Activated CD4-positive, alpha-beta T cell treated with anti-CD3 and anti-CD28 coated beads, Interleukin-2, amount 10 ng/mL, durations not matched to agents 7 days and 5 days (primary cell): ENCODE measurements around the gene WDR37. TPM values are rescaled to one million over a fixed set of nuclear protein-coding genes. Genes with fewer than 3 reads are reported as not detected.
"Not testable (repeated sequence)": the region's sequence is repeated elsewhere in the genome, so short reads cannot be mapped to it uniquely, and the experiment has no call there.

Source experiments
- CTCF ChIA-PET: fragments of 350-600 bp; sonication (Branson Sonifier 250); formaldehyde crosslinking; loops from one replicate; lab custom pipeline; 2021; ENCODE audit warnings: antibody characterized with exemption; lab: Charles Lee
- POLR2A ChIA-PET: fragments of 350-600 bp; sonication (Branson Sonifier 250); formaldehyde crosslinking; loops from one replicate; lab custom pipeline; 2021; ENCODE audit warnings: antibody characterized with exemption; lab: Charles Lee
- DNase-seq: peaks from one replicate; pipeline ENCODE4 v3.0.0-alpha.2; 2020
- H3K27ac Mint-ChIP-seq: one replicate; pipeline ENCODE4 v1.8.0; 2021; ENCODE audit warnings: mild to moderate bottlenecking, moderate library complexity, mixed read lengths
- H3K27me3 Mint-ChIP-seq: one replicate; pipeline ENCODE4 v1.8.0; 2021; ENCODE audit warnings: mixed read lengths
- H3K36me3 Mint-ChIP-seq: one replicate; pipeline ENCODE4 v1.8.0; 2021; ENCODE audit warnings: low read depth, mixed read lengths
- H3K4me1 Mint-ChIP-seq: one replicate; pipeline ENCODE4 v1.8.0; 2021; ENCODE audit warnings: mixed read lengths
- H3K4me3 Mint-ChIP-seq: one replicate; pipeline ENCODE4 v1.8.0; 2021; ENCODE audit warnings: mild to moderate bottlenecking, moderate library complexity, mixed read lengths
- H3K9me3 Mint-ChIP-seq: one replicate; pipeline ENCODE4 v1.8.0; 2021; ENCODE audit warnings: mixed read lengths
- total RNA-seq, 2 experiments: library from RNA; stranded (reverse); gene quantifications; one replicate each; pipeline ENCODE4 v1.2.3, GENCODE V29; 2021

Gene WDR37
- total RNA-seq: 10 to 100 TPM; 31.9 to 35.0 TPM

GRCh38 chr10:1056326-1057105 is at the start of gene WDR37:
WDR37 (plus strand) TSS chr10:1056385; CDS start chr10:1072156, 15,771 bp downstream.
- ChIA-PET POLR2A (no interaction called here), CTCF (interaction anchor here (1.2 to 1.4 kb wide), 2 partner anchors 53 to 125 kb away, joined by 3 read pairs; partner anchors contain the start of gene LARP4B)
- no peaks in the 10 kb centered on the region for H3K27me3 Mint-ChIP-seq
- H3K4me1 Mint-ChIP-seq: peaks cover 80% of the 10 kb centered on the region
- peak; percentile 86 for DNase-seq
- H3K4me3 Mint-ChIP-seq: peak within 1 kb of the TSS; percentile 99
- peaks cover 62% of the 10 kb centered on the region for H3K36me3 Mint-ChIP-seq
- peak within 1 kb of the TSS; percentile 96 for H3K27ac Mint-ChIP-seq
- H3K9me3 Mint-ChIP-seq: no peaks in the 10 kb centered on the region

GRCh38 chr10:1006573-1006972 is 49.6 kb upstream of the WDR37 start:
- H3K4me1 Mint-ChIP-seq: no peaks in the 10 kb centered on the region
- H3K27ac Mint-ChIP-seq: no peak overlapping the region
- no peak for DNase-seq
- CTCF ChIA-PET: interaction anchor here (1.3 kb wide), 1 partner anchor 14 kb away, joined by 5 read pairs; no protein-coding TSS in a partner anchor
- no peak overlapping the region for H3K4me3 Mint-ChIP-seq
- H3K9me3 Mint-ChIP-seq: peaks cover 5% of the 10 kb centered on the region
- H3K36me3 Mint-ChIP-seq: peaks cover 66% of the 10 kb centered on the region
- H3K27me3 Mint-ChIP-seq: no peaks in the 10 kb centered on the region
- POLR2A ChIA-PET: no interaction called here

GRCh38 chr10:1007583-1007982 is 48.6 kb upstream of the WDR37 start:
- no peak overlapping the region for H3K27ac Mint-ChIP-seq
- no peak overlapping the region for H3K4me3 Mint-ChIP-seq
- CTCF ChIA-PET: interaction anchor here (1.3 kb wide), 1 partner anchor 13 kb away, joined by 5 read pairs; no protein-coding TSS in a partner anchor
- peaks cover under 1% of the 10 kb centered on the region for H3K9me3 Mint-ChIP-seq
- DNase-seq: no peak
- H3K36me3 Mint-ChIP-seq: peaks cover 66% of the 10 kb centered on the region
- no peaks in the 10 kb centered on the region for H3K4me1 Mint-ChIP-seq
- POLR2A ChIA-PET: no interaction called here
- H3K27me3 Mint-ChIP-seq: no peaks in the 10 kb centered on the region

- Mint-ChIP-seq H3K27ac (no peak overlapping the region), H3K4me3 (no peak overlapping the region), H3K9me3 (no peaks in the 10 kb centered on the region), H3K36me3 (peaks cover 62% of the 10 kb centered on the region), H3K27me3 (no peaks in the 10 kb centered on the region), H3K4me1 (no peaks in the 10 kb centered on the region)
- no peak for DNase-seq
- POLR2A ChIA-PET: no interaction called here
- CTCF ChIA-PET: no interaction called here
Measured at GRCh38 chr10:1009071-1009494, 47.1 kb upstream of the WDR37 start.

GRCh38 chr10:1009947-1010346 is 46.2 kb upstream of the WDR37 start:
- CTCF ChIA-PET: interaction anchor here (0.8 kb wide), 1 partner anchor 17 kb away, joined by 4 read pairs; no protein-coding TSS in a partner anchor
- DNase-seq, H3K9me3 Mint-ChIP-seq, H3K4me1 Mint-ChIP-seq, POLR2A ChIA-PET, H3K4me3 Mint-ChIP-seq, H3K27ac Mint-ChIP-seq, H3K27me3 Mint-ChIP-seq: not testable (repeated sequence)
- peaks cover 67% of the 10 kb centered on the region for H3K36me3 Mint-ChIP-seq

- ChIA-PET POLR2A (no interaction called here), CTCF (no interaction called here)
- H3K27me3 Mint-ChIP-seq: no peaks in the 10 kb centered on the region
- peaks cover 64% of the 10 kb centered on the region for H3K36me3 Mint-ChIP-seq
- H3K9me3 Mint-ChIP-seq: no peaks in the 10 kb centered on the region
- no peak for DNase-seq
- H3K4me1 Mint-ChIP-seq: no peaks in the 10 kb centered on the region
- H3K4me3 Mint-ChIP-seq: no peak overlapping the region
- H3K27ac Mint-ChIP-seq: no peak overlapping the region
Measured at GRCh38 chr10:1010703-1011102, 45.5 kb upstream of the WDR37 start.

GRCh38 chr10:1011696-1012095 is 44.5 kb upstream of the WDR37 start:
- Mint-ChIP-seq H3K27me3 (no peaks in the 10 kb centered on the region), H3K4me3 (no peak overlapping the region), H3K4me1 (no peaks in the 10 kb centered on the region), H3K9me3 (no peaks in the 10 kb centered on the region), H3K27ac (no peak overlapping the region), H3K36me3 (peaks cover 64% of the 10 kb centered on the region)
- DNase-seq: no peak
- CTCF ChIA-PET: no interaction called here
- POLR2A ChIA-PET: no interaction called here

- H3K4me3 Mint-ChIP-seq: no peak overlapping the region
- ChIA-PET POLR2A (no interaction called here), CTCF (no interaction called here)
- peaks cover 67% of the 10 kb centered on the region for H3K36me3 Mint-ChIP-seq
- no peaks in the 10 kb centered on the region for H3K9me3 Mint-ChIP-seq
- no peaks in the 10 kb centered on the region for H3K4me1 Mint-ChIP-seq
- H3K27ac Mint-ChIP-seq: no peak overlapping the region
- H3K27me3 Mint-ChIP-seq: no peaks in the 10 kb centered on the region
- no peak for DNase-seq
Measured at GRCh38 chr10:1015688-1016087, 40.5 kb upstream of the WDR37 start.

- no peaks in the 10 kb centered on the region for H3K9me3 Mint-ChIP-seq
- no peak overlapping the region for H3K4me3 Mint-ChIP-seq
- POLR2A ChIA-PET: no interaction called here
- no peaks in the 10 kb centered on the region for H3K27me3 Mint-ChIP-seq
- H3K27ac Mint-ChIP-seq: no peak overlapping the region
- peaks cover 37% of the 10 kb centered on the region for H3K36me3 Mint-ChIP-seq
- no peak for DNase-seq
- no peaks in the 10 kb centered on the region for H3K4me1 Mint-ChIP-seq
- CTCF ChIA-PET: interaction anchor here (1.1 to 1.6 kb wide), 2 partner anchors 11 to 12 kb away, joined by 4 to 5 read pairs; no protein-coding TSS in a partner anchor
Measured at GRCh38 chr10:1019362-1019761, 36.8 kb upstream of the WDR37 start.

GRCh38 chr10:1020460-1020859 is 35.7 kb upstream of the WDR37 start:
- CTCF ChIA-PET: interaction anchor here (1.1 to 1.6 kb wide), 2 partner anchors 10 to 13 kb away, joined by 4 to 5 read pairs; no protein-coding TSS in a partner anchor
- no peaks in the 10 kb centered on the region for H3K9me3 Mint-ChIP-seq
- no peak for DNase-seq
- POLR2A ChIA-PET: no interaction called here
- H3K4me1 Mint-ChIP-seq: no peaks in the 10 kb centered on the region
- H3K27ac Mint-ChIP-seq: no peak overlapping the region
- H3K36me3 Mint-ChIP-seq: peaks cover 32% of the 10 kb centered on the region
- H3K4me3 Mint-ChIP-seq: no peak overlapping the region
- no peaks in the 10 kb centered on the region for H3K27me3 Mint-ChIP-seq

GRCh38 chr10:1020958-1021357 is 35.2 kb upstream of the WDR37 start:
- CTCF ChIA-PET: interaction anchor here (1.6 kb wide), 1 partner anchor 14 kb away, joined by 5 read pairs; no protein-coding TSS in a partner anchor

GRCh38 chr10:1022413-1022812 is 33.8 kb upstream of the WDR37 start:
- Mint-ChIP-seq H3K27me3 (no peaks in the 10 kb centered on the region), H3K4me1 (no peaks in the 10 kb centered on the region), H3K9me3 (no peaks in the 10 kb centered on the region), H3K36me3 (peaks cover 16% of the 10 kb centered on the region), H3K27ac (no peak overlapping the region), H3K4me3 (no peak overlapping the region)
- ChIA-PET CTCF (no interaction called here), POLR2A (no interaction called here)
- DNase-seq: no peak

More at GRCh38 chr10:1020958-1021357, 35.2 kb upstream of the WDR37 start:
- no peak for DNase-seq
- POLR2A ChIA-PET: no interaction called here
- no peaks in the 10 kb centered on the region for H3K9me3 Mint-ChIP-seq
- no peak overlapping the region for H3K27ac Mint-ChIP-seq
- H3K27me3 Mint-ChIP-seq: no peaks in the 10 kb centered on the region
- no peaks in the 10 kb centered on the region for H3K4me1 Mint-ChIP-seq
- H3K36me3 Mint-ChIP-seq: peaks cover 28% of the 10 kb centered on the region
- H3K4me3 Mint-ChIP-seq: no peak overlapping the region

- no peak overlapping the region for H3K27ac Mint-ChIP-seq
- CTCF ChIA-PET: no interaction called here
- DNase-seq: no peak
- H3K36me3 Mint-ChIP-seq: peaks cover 5% of the 10 kb centered on the region
- no peak overlapping the region for H3K4me3 Mint-ChIP-seq
- no peaks in the 10 kb centered on the region for H3K4me1 Mint-ChIP-seq
- POLR2A ChIA-PET: no interaction called here
- no peaks in the 10 kb centered on the region for H3K27me3 Mint-ChIP-seq
- H3K9me3 Mint-ChIP-seq: no peaks in the 10 kb centered on the region
Measured at GRCh38 chr10:1024103-1024502, 32.1 kb upstream of the WDR37 start.
